ENCODE results near the gene GNAI2.
A peak's percentile ranks its signal among the peaks of the same experiment; 100 is the strongest.

The GNAI2 gene

GRCh38 chr3:50235716-50236483, at the start of gene GNAI2:
GNAI2 (plus strand) TSS chr3:50236204; CDS start chr3:50236336, 132 bp downstream.
- peak; percentile 100 for DNase-seq

- no peak for DNase-seq
These were observed 48.3 kb upstream of the GNAI2 start for GRCh38 chr3:50187750-50188149.

- DNase-seq: no peak
These were observed 46.7 kb upstream of the GNAI2 start for GRCh38 chr3:50189274-50189673.

DNA sequence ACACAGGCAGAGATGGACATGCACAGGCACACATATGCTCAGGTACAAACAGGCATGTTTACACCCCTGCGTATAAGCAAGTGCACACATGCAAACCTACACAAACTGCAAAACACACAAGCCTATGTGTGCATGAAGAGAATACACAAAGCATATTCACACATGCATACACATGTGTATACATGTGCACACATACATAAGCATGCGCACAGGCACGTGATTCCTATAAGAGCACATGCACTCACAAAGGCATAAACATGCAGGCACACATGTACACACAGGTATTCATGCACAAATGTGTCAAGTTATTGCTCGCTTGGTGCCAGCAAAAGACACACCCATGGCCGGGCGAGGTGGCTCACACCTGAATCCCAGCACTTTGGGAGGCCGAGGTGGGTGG, 46.0 kb upstream of the GNAI2 start:
- no peak for DNase-seq

- DNase-seq: no peak
These were observed 44.9 kb upstream of the GNAI2 start, which contains the start of gene GNAT1 for GRCh38 chr3:50190936-50191660. GNAT1 (plus strand) TSS chr3:50191610; CDS start chr3:50191726, 116 bp downstream.

DNA sequence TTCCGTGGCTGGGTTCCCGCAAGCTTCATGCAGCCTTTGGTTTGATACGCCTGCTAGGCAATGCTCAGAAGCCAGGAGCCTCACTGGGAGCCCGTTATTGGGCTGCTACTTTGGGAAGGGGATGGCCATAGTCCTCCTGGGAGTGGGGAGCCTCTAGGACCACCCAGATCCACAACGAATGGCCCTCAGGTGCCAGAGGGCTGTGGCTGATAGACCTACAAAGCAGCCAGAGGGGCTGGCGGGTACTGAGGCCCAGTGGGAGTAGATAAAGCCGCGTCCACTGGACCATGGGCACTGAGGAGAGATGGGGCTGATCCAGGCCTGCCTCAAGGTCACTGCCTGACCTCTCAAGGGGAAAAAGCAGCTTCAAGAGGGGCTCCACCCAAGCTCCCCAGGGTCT, 43.9 kb upstream of the GNAI2 start:
- no peak for DNase-seq

DNA sequence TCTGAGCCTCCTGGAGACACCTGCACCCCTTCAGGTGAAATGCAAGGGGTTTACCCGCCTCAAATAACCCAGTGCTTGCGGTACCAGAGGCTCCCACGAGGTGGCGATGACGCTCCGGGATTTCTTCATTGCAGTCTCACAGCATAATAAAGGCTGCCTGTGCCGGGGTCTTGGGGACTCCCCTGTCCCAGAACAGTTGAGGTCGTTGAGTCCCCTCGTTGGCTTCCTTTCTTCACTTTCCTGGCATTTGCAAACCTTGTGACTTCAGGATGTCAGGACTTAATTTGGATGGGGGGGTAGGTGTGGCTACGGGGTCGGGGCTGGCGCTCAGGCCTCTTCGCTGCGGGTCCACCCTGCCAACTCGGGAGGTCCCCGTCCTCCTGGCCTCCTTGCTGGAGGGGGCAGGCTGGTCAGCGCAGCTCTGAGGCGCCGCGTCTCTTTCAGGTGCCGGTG, 43.3 kb upstream of the GNAI2 start:
- DNase-seq: peak; percentile 71

DNA sequence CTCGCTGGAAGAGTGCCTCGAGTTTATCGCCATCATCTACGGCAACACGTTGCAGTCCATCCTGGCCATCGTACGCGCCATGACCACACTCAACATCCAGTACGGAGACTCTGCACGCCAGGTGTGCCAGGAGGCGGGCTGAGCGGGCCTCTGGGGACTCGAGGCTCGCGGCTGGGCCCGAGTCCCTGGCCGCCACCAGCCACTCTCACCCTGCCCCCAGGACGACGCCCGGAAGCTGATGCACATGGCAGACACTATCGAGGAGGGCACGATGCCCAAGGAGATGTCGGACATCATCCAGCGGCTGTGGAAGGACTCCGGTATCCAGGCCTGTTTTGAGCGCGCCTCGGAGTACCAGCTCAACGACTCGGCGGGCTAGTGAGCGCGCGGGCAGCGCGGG, 42.7 kb upstream of the GNAI2 start:
- DNase-seq: no peak

- DNase-seq: no peak
These were observed 42.3 kb upstream of the GNAI2 start for GRCh38 chr3:50193746-50194127.

DNA sequence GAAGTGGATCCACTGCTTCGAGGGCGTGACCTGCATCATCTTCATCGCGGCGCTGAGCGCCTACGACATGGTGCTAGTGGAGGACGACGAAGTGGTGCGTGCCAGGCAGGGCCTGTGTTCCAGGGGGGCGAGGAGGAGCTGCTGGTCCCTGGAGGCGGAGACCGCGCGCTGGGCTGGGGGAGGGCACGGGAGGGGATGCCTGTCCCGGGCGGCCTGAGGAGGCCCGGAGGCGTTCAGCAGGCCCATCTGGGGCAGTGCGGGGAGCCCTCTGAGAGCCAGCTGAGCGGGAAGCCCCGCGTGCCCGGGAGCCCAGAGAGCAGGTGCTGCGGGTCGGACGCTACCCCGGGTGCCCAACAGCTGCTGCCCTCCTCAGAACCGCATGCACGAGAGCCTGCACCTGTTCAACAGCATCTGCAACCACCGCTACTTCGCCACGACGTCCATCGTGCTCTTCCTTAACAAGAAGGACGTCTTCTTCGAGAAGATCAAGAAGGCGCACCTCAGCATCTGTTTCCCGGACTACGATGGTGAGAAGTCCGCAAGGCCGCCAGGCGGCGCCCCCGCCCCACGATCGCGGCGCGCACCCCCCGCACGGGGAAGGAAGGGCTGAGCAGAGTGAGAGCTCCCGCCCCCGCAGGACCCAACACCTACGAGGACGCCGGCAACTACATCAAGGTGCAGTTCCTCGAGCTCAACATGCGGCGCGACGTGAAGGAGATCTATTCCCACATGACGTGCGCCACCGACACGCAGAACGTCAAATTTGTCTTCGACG, 41.7 kb upstream of the GNAI2 start:
- DNase-seq: peak; percentile 75

DNA sequence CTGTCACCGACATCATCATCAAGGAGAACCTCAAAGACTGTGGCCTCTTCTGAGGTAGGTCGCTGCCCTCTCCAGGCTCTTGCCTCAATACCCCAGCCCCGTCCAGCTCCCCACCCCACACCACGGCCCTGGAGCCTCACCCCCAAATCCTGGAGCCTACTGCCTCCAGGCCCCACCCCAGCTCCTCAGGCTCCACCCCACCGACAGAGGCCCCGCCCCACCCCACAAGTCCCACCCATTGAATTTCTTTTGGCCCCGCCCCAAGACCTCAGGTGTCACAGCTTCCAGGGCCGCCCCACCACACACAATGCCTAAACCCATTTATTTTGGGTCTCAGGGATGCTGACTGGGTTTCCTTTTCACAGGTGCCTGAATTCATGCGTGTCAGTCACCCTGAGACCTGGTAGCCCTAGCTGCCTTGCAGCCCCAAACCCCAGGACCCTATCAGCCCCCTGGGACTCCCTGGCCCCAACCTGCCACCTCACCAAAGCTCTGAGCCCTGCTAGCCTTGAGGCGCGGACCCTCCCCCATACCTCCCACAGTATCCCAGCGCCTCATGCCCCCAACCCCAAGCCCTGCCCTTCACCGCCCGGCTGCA, 41.0 kb upstream of the GNAI2 start:
- DNase-seq: peak; percentile 11

GRCh38 chr3:50195501-50196252, 40.3 kb upstream of the GNAI2 start:
- no peak for DNase-seq

GRCh38 chr3:50196253-50196801, 39.7 kb upstream of the GNAI2 start:
- no peak for DNase-seq

- no peak for DNase-seq
These were observed 34.3 kb upstream of the GNAI2 start for GRCh38 chr3:50201573-50202315.

DNA sequence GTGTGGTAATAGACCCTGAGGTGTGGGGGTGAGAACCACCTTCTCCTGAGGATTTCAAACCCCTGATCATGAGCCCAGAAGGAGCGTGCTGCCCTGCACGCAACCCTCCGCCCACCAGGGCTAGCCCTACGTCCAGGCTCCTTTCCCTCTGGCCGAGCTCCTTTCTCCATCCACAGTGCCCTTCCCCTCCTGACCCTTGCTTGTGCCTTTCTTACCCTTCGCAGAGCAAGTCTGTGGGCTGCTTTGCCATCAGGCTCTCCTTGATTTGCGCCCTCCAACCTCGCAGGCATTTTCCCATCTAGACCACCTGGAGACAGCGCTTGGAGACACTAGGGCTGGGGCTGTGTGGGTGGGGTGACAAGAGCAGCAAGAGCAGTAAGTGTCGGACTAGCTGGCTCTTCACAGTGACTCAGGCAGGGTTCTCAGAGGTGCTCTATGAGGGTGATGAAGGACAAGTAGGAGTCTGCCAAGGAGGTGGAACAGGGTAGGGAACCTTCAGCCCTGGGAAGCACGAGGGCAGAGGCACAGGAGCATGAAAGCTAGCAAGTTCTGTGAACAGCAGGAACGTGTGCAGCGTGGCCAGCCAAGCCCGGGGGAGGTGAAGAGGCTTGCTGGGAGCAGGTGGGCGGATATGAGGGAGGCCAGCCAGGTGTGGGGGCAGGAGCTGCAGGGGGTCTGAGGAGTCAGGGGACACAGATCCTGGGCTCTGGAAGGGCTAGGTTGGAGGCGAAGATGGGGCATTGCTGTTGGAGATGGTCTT, 33.5 kb upstream of the GNAI2 start:
- DNase-seq: no peak

DNA sequence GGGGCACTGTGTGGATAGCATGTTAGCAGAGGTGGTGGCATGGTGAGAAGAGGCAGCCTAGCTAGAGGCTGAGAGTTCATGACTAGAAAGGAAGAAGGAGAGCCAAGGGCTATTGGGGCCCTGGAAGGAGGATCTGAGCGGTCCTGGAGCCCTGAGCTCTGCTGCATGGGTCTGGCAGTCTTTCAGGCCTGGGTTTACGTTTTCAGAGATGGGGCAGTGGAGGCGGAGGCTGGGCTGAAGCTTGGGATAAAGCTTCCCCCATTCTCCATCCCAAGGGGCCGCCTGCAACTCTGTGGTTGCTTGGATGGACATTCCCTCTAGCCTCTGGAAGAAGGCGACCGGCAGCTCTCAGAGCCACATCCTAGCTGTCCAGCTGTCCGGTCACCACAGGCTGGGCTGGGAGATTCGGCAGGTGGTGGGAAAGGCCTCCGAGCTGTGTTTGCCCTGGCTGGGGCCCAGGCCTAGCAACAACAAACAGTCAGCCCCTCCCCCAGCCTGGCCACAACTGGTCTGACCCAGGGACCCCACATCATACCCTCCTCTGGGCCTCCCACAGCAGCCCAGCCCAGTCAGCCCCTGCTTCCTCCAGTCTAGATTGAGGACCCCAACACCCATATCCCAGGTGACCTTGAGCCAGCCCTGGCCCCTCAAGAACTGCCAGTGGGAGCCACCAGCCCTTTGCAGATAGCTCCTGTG, 32.7 kb upstream of the GNAI2 start:
- no peak for DNase-seq

DNA sequence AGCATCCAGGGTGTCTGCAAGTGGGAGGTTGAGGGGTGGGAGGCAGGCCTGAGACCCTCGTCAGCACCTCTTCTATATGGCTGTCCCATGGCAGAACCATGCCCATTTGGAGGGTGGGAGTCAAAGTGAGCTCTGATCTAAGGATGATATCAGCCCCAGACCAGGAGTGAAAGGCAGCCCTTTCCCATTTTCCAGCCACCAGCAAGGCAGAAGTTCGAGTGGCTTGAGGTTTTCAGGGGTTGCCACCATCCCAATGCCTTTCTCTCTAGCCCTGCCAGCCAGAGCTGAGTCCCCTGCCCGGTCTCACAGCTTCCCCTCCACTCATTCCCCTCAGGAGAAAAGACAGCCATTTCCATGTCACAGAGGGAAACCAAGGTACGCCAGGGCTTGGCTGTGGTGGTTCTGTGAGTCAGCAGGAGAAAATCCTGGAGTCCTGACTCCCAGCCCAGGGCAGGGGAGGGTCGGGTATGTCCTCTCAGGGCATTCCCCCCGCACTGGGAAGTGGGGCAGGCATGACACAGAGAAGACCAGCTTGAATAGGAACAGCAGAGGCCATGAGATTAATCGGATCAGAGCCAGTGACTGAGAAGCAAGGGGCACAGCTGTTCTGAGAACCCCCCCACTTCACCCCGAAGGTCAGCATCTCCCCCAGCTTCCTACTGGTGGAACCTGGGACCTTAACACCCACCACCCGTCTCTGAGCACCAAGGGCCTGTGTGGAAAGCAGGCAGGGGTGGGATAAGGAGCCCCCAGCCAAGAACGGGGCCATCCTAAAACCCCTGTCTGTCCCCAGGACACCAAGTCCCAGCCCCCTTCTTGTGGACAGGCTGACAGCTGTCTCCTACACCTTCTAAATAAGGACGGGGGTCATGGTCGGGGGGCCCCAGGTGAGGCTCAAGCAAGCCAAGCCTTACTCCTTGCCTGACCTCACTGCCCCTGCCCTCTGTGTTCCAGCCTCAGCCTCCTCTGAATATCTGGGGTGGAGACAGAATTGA, 31.9 kb upstream of the GNAI2 start:
- DNase-seq: no peak

DNA sequence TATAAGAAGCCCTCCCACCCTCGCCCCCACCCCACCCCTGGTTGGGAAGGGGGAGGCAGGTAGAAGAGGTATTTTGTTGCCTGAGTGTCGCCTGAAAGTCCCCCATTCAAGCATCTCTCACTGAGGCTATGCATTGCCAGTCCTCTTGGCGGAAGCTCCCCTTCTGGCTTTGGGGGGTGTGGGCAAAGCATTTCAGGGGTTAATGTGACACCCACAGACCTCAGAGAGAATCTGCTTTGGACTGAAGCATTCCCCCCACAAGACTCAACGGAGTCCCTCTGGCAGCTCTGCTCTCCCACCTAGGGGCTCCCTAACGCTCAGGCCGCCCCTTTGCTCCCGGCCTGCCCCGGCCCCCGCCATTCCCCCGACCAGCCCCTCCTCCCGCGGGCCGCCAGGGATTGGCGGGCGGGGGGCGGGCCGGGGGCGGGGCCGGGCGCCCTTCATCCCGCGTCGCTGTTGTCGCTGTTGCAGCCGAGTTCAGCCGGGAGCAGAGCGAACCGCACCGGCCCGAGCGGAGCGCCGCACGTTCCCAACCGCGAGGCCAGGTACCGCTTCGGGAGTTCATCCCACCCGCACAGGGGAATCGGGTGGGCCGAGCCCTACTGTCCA, 31.1 kb upstream of the GNAI2 start, which contains the start of gene SLC38A3:
Gene SLC38A3, plus strand, starts transcription at position 468 of the 609 bp plus-strand sequence. CDS start 8,929 bp downstream, outside the sequence.
- DNase-seq: peak; percentile 3

Data from activated effector memory CD4-positive, alpha-beta T cell treated with Interleukin-2 at 50 U/mL for 16 hours (primary cell).